PC-9 (cell line): Measurements from ENCODE around the gene TGFB2.

Experiments
- CTCF ChIP-seq: fragments of 200-600 bp; sonication (generic); conservative IDR thresholded peaks from 2 replicates; pipeline ENCODE4 v1.6.1; 2017; ENCODE audit warnings: mixed run types, antibody characterized with exemption, mild to moderate bottlenecking, moderate library complexity
- EZH2 ChIP-seq: fragments of 200-600 bp; sonication (generic); IDR thresholded peaks from 2 replicates; pipeline ENCODE4 v1.8.0; 2017; ENCODE audit warnings: antibody characterized with exemption, low read depth

GRCh38 chr1:218408942-218409341 is 63.8 kb downstream of the TGFB2 start:
- no peak for TF ChIP-seq EZH2
- TF ChIP-seq CTCF, result no peak
